Stimulated activated CD8-positive, alpha-beta memory T cell treated with anti-CD3 and anti-CD28 coated beads, Interleukin-2, amount 100 ng/mL, for 1 hour (primary cell): ENCODE data around the gene PARD3.
"Not testable (repeated sequence)": the region's sequence is repeated elsewhere in the genome, so short reads cannot be mapped to it uniquely, and the experiment has no call there.

ENCODE experiments used
- DNase-seq, 2 donors: peaks; one replicate each; pipeline ENCODE4 v3.0.0-alpha.2; 2020; ENCODE audit warnings: low read depth in 2 of 2

PARD3 gene

GRCh38 chr10:34815185-34816084 is at the start of gene PARD3:
Gene PARD3, minus strand, starts transcription at chr10:34815296. Its CDS starts 301 bp downstream, at chr10:34814995.
- no peak for DNase-seq

DNA sequence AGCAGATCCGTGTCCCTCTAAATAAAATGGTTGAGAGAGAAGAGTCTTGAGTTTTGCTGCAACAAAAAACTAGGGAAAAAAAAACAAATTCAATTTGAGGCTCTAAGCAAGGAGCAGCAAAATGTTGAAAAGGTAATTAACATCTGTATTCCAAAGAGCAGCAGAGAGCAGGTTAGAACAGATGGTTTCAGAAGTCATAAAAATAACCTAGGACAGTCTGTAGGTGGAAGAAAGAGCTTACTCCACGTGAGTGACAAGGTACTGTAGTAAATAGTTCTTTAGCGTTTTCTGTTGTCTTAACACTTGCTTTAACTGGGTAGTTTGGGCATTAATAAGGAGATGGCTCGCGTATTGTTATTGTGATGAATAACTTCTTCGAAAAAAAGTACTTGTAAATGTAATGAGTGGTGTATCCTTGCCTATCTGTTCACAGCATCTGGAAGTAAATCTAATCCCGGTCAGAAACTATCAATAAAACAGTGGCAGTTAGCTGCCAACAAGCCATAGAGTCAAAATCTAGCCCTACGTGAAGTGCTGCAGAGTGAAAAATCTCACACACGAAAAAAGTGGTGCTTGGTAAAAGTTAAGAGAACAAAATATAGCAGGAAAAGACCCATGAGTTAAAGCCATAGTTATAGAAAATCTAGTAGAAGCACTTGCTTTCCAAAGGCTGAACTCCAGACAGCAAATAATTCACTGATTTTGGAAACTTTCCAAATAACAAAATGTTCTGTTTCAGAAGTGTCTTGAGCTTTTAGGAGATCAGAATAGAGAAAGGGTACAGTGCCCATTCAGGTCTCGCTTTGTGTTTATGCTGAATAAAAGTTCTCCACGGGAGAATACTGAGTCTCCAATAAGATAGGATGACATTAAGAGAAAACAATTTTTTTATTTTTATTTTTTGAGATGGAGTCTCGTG is 49.3 kb upstream of the PARD3 start:
- no peak for DNase-seq

DNA sequence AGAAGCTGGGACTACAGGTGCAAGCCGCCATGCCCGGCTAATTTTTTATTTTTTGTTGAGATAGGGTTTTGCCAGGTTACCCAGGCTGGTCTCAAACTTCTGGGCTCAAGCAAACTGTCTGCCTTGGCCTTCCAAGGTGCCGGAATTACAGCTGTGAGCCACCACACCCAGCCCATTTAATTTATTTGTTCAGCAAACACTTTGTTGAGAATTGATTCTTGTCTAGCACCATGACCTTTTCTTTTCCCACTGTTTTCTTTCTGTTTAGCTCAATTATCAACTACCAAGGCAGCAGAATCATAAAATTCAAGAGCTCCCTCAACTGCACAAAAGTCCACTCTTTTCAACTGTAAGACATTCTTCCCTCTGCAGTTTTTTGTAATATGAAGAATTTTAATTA is 47.8 kb upstream of the PARD3 start:
- no peak for DNase-seq

GRCh38 chr10:34861293-34862021 is 46.4 kb upstream of the PARD3 start:
- DNase-seq, result no peak

DNA sequence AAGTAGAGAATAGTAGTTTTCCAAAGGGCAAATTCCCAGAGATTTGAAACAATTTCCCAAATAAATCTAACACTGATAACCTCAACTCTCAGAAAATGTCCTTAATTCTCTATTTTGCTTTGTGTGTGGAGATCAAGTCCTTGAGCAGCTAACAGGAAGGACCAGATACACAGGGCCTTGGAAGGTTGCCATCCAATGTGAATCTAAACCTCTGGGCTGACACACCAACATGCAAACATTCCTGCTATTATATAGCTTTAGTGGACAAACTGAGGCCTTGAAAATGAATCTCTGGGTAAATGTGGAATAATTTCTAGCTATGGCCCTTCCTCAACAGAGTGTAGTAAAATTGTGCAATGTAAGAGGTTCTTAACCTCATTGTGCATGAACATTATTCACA is 44.1 kb upstream of the PARD3 start:
- no peak for DNase-seq

DNA sequence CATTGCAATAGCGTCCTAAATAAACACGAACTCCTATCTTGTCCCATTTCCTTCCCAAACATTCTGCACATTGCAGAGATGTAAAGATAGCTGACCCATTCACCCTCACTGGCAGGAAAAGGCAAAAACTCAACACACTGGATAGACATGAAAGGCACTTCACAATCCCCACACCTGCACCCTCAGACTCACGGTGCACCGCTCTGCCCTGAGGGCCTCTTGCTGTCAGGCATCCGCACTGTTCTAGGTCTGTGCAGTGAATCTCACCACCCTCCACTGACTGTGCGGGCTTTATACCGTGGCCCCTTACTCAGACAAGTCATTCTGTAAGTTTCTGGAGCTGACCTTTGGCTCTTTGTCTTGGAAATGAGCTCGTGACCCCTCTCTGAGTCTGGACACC is 42.9 kb upstream of the PARD3 start:
- no peak for DNase-seq

GRCh38 chr10:34854147-34854601 is 39.1 kb upstream of the PARD3 start:
- no peak for DNase-seq

- no peak for DNase-seq
Measured at GRCh38 chr10:34853357-34853756, 38.3 kb upstream of the PARD3 start.

DNA sequence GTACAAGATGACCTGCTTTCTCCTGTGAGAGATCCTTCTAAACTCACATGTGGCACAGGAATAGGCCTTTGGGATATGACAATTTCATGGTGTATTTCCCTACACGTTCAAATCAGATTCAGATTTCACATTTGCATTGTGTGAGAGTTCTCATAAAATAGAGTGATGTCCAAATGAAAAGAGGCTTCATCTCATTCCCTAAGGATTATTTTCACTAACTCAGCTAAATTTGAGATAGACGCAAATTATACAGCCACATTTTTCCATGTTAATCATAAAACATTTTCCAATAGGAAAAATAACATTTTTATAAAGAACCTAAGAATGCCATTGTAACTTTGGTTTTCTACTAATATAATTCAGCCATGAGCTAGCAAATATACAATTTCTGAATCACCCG is 35.5 kb upstream of the PARD3 start:
- no peak for DNase-seq

DNA sequence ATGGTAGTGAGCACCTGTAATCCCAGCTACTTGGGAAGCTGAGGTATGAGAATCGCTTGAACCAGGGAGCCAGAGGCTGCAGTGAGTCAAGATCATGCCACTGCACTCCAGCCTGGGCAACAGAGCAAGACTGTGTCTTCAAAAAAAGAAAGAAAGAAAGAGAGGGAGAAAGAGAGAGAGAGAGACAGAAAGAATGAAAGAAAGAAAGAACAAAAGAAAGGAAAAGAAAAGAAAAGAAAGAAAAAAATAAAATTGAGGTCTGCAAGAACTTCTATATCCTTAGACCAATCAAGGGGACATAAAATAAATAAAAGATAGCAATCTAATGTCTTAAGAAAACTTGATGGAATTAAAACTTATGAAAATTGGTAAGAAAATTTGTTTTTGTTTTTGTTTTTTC is 34.9 kb upstream of the PARD3 start:
- DNase-seq, result no peak

DNA sequence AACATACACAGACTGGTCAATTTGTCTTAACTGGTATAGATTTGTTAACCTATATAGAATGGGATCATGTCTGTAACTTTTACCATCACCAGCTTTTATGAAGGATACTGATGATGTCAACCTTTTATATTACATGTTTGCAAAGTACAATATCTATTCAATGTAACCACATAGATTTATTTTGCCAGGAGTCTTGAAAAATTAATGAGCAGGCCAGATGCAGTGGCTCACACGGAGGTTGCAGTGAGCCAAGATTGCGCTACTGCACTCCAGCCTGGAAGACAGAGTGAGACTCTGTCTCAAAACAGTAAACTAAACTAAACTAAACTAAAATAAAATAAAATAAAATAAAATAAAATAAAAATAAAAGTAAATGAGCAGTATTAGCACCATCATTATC is 30.0 kb upstream of the PARD3 start:
- DNase-seq, result no peak

- no peak for DNase-seq
Measured at GRCh38 chr10:34844448-34844847, 29.4 kb upstream of the PARD3 start.

DNA sequence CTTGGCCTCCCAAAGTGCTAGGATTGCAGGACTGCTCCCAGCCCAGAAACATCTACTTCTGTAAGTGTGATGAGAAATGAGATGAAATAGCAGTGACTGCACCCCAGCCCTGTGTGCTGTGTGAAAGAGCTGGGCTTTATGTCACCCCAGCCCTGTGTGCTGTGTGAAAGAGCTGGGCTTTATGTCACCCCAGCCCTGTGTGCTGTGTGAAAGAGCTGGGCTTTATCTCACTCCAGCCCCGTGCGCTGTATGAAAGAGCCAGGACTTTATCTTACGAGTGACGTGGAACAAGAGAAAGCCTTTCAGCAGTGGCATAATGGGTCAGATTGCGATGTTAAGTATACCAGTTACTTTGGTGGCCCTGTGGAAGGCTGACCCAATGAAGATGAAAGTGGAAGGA is 28.4 kb upstream of the PARD3 start:
- not testable (repeated sequence) for DNase-seq

DNA sequence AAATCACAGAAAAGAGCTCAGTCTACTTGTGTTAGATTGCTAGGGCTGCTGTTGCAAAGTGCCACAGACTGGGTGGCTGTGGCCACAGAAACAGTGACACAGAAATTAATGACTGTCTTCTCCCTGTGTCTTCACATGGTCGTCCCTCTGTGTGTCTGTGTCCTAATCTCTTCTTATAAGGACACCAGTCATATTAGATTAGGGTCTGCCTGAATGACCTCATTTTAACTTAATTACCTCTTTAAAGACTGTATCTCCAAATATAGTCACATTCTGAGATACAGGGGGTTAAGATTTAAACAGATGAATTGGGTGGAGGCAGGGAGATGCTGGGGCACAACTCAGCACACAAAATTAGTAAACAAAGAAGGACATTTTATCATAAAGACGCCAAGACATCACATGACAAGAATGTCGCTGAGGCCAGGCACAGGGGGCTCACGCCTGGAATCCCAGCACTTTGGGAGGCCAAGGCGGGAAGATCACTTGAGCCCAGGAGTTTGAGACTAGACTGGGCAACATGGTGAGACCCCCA is 23.3 kb upstream of the PARD3 start:
- no peak for DNase-seq

GRCh38 chr10:34835908-34836508 is 20.9 kb upstream of the PARD3 start:
- DNase-seq, result no peak

DNA sequence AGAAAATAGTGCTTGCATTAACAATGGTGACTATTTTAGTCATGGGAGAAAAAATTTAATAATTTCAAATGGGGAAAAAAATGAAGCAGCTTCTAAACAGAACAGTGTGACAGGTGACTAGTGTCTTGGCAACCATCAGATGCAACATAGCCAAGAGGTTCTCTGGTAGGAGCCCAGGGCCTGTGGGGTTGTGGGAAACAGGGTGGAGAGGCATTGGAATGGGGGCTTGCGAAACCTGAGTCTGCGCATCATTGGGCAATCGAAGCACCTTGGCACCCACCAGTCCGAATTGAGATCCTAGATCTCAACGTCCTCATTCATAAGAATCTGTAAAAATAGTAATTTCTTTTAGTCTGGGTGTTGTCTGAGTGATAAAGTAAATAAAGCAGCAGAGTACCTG is 19.2 kb upstream of the PARD3 start:
- no peak for DNase-seq

GRCh38 chr10:34830217-34830822 is 15.2 kb upstream of the PARD3 start:
- no peak for DNase-seq

DNA sequence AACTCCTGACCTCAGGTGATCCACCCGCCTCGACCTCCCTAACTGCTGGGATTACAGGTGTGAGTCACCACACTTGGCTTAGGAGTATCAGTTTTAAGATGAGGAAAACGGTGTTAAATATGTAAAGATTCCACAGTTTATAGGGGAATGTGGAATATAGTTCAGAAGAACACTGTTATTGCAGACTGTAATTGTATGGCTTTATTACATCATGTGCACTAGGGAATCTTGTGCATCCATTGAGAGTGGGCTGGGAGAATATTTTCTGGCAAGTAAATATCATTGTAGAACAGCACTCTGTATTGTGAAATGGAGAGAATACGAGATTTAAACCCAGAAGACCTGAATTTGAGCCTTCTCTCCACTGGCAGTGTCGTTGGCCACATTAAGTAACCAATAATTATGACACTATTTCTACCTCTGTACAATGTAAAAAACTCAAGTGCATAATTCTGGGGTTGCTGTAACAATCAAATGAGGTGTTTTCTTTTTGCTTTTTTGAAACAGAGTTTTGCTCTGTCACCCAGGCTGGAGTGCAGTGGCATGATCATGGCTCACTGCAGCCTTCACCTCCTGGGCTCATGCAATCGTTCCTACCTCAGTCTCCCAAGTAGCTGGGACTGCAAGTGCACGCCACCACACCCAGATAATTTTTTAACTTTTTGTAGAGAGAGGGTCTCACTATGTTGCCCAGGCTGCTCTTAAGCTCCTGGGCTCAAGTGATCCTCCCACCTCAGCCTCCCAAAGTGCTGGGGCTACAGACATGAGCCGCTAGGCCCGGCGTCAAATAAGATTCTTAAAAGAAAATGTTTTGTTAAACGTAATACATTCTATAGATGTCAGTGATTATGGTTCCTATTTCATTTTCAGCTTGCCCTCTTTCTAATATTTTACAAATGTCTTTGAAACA is 12.0 kb upstream of the PARD3 start:
- DNase-seq, result no peak

DNA sequence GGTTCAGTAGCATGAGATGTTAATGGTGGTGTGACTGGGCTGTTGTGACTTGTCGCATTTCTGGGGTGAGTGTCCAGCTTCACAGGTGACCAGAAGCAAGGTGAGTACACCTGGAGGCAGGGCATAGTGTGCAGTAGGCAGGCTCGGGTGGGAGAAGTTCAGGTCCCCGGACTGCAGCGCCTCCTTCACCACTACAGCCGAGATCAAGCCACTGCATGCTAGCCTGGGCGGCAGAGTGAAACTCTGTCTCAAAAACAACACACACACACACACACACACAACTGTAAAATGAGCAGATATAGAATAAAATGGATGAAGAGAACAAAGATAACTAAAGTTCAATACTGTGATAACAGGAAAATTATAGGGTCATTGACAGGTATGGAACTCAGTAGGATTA is 11.1 kb upstream of the PARD3 start:
- DNase-seq, result no peak

- no peak for DNase-seq
Measured at GRCh38 chr10:34825414-34825813, 10.3 kb upstream of the PARD3 start.
